HT1080 (cell line): ENCODE data around the gene CAVIN4. TPM values are rescaled to one million over a fixed set of nuclear protein-coding genes. Genes with fewer than 3 reads are reported as not detected.
A peak's percentile ranks its signal among the peaks of the same experiment; 100 is the strongest.

Source experiments
- DNase-seq: peaks from one replicate; pipeline ENCODE4 v3.0.0-alpha.2; 2015; ENCODE audit warnings: low read depth
- polyA plus RNA-seq, 2 experiments: library from polyadenylated mRNA; depleted of rRNA; stranded (reverse); fragments of >200 nt; gene quantifications; 2 replicates each; pipeline ENCODE4 v1.2.3, GENCODE V29; 2015
- total RNA-seq: library from RNA; depleted of rRNA; stranded (reverse); fragments of >200 nt; shearing (Covaris generic); gene quantifications from 2 replicates; pipeline ENCODE4 v1.2.3, GENCODE V29; 2014; rRNA removed

Gene CAVIN4
- 0.45 and 0.80 TPM in 2 replicates for total RNA-seq
- polyA plus RNA-seq (2015; cell fraction: cytosol; rRNA removed): 0.53 and 0.80 TPM in 2 replicates
- 1.6 and 1.9 TPM in 2 replicates for polyA plus RNA-seq (2015; cell fraction: nucleus; rRNA removed)

- no peak for DNase-seq
These were observed at the start of gene CAVIN4 for GRCh38 chr9:100577776-100578448. CAVIN4 (plus strand) TSS chr9:100578079; CDS start chr9:100578144, 65 bp downstream.

DNA sequence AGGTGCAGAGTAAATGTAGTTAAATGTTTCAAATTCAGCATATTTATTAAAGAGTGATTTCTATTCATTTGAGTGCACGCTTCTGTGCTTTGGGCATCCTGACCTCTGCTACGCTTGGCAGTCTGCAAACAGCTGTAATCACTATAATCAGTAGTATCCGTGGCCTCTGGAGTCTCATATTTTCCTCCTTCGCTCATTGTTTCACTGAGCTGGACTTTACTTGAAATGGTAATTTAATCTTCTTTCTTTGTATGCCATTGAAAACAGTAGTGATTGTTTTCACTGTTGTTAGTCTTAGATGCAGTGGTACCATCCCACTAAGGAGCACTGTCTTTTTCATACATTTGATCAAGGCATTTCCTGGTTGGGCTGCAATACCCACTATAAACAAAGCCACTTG lies 43.5 kb upstream of the CAVIN4 start:
- DNase-seq: no peak

GRCh38 chr9:100540327-100540726 lies 37.6 kb upstream of the CAVIN4 start:
- DNase-seq: no peak

- no peak for DNase-seq
These were observed 28.8 kb upstream of the CAVIN4 start for GRCh38 chr9:100549048-100549447.

DNA sequence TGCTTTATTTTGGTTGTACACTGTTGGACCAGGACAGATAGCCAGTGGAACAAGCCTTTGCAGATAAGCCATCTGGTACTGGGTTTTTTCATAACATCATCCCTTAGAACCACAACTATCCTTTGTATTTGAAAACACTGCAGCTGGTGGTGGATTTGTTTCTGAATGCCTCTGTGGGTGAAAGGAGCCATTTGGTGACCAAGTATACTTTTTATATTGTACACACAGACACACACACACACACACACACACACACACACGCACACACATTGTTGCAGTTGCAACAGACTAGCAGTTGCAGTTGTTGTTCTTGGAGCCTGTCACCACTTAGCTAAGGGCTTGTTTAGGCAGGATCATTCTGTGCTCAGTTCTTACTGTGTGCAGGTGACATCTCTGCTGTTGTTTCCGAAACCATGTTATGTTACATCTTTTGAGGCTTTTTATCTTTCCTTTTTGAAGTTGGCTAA lies 22.9 kb upstream of the CAVIN4 start:
- no peak for DNase-seq

- DNase-seq: no peak
These were observed 22.4 kb upstream of the CAVIN4 start for GRCh38 chr9:100555471-100555870.

DNA sequence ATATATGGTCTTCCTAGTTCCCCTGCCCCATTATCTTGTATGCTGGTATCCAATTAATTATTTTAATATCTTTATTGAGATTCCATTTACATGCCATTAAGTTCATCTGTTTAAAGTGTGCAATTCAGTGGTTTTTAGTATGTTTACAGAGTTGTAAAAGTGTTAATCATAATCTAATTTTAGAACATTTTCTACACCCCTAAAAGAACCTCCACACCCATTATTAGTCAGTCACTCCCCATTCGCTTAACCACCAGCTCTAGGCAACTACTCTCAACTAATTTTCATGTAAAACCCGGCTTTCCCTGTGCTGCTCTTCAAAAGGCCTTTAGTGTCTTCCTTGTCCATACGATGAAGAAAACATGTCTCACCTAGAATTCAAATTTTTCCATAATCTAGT lies 20.8 kb upstream of the CAVIN4 start:
- no peak for DNase-seq

DNA sequence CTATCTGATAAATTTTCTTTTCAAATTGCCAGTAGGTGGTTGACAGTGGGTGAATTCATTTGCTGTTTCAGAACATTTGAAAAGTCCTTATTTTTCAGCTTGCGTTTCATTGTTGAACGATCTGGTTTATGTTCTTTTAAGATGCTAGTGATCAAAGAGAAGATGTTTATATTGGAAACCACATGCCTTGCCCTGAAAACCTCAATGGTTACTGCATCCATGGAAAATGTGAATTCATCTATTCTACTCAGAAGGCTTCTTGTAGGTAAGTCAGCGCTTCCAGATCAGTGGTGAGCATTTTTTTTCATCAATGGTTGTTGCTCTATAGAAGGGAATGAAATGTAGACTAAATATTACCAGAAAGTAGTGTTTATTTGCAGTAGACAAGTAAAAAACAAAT lies 16.6 kb upstream of the CAVIN4 start:
- no peak for DNase-seq

GRCh38 chr9:100567856-100568255 lies 10.0 kb upstream of the CAVIN4 start:
- DNase-seq: no peak

DNA sequence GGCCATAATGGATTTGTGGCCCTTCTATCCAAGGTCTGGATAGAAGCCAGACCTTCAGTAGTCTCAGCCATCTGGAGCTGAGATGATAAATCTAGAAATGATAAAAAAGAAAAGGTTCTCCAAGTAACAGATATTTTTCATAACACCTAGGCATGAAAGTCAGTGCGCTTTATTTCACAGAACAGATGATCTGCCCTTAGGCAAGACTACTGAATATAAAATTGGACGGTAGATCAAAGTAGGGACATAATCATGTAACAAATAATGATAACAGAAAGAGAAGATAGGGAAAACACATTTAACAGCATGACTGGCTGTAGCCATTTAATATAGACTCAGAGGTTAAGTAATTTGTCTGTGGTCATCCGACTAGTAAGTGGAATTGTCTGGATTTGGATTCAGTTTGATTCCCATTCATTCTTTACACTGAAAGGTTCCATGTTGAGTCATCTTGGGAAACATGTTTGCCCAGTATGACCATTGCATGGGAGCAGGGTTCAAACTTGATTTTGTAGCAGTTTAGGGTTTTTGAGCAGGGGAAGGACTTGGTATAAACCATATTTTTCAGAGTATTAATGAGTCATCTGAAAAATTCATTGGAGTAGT lies 4.1 kb upstream of the CAVIN4 start:
- no peak for DNase-seq

DNA sequence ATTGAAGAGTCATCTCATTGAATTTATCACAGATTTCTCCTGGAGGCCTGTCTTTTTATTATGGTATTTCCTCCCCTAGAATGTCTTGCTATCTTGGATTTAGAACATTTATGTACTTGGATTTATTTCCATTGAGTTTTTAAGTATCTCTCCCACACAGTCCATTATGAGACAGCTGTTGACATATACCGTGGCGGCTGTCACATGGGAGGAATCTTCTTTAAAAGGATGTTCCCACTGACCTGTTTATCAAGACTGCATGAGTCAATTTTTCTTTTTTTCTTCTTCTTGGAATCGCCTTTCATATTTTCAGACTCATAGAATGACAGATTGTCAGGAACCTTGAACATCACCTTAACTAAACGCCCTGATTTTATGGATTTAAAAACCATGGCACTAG lies 2.9 kb upstream of the CAVIN4 start:
- DNase-seq: no peak

DNA sequence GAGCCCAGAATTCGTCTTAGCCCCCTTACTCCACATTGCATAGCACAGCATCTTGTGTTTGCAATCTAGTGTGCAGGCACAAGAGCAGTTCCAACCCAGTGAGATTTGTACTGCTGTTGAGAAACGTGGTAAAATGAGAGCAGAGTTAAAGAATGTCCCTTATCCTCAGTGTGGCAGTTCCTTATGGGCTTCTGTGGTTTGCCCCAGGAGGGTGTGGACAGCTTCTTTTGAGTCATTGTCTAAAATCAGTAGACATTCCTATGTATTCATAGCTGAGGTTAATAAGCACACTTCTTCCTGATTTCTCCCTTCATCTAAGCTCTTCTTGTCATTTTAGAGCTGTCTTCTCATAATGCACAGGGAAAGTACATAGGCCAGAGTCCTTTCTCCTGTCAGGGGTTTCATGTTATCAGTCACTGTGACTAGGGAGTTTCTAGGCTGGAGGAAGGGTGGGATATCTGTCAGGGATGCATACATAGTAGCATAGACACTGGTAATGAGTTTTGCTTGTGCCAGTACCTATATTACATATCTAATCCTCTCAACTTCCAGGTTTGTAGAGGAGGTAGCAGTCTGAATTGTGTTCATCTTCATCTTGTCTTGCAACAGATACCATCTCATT lies 2.0 kb upstream of the CAVIN4 start:
- DNase-seq: peak; percentile 73

DNA sequence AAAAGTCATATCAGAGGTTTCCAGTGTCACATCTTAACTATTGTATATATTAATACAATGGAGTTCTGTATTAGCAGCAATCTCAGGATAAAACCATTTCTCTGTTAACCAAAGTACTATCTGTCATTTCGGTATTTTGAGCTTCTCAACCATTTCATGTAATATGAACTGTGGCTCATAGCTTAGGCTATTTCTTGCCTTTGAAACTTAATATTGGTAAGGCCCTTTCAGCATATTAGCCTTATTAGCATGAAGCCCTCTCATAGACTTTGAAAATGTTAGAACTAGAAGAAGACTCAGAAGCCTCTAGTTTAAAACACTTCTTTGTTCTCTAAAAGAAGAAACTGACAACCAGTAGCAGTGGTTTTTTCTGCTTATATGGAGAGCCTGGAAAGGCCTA lies 731 bp downstream of the CAVIN4 start:
- no peak for DNase-seq

- DNase-seq: no peak
These were observed 1.8 kb downstream of the CAVIN4 start for GRCh38 chr9:100579665-100580064.

- no peak for DNase-seq
These were observed 2.4 kb downstream of the CAVIN4 start for GRCh38 chr9:100580257-100580656.

DNA sequence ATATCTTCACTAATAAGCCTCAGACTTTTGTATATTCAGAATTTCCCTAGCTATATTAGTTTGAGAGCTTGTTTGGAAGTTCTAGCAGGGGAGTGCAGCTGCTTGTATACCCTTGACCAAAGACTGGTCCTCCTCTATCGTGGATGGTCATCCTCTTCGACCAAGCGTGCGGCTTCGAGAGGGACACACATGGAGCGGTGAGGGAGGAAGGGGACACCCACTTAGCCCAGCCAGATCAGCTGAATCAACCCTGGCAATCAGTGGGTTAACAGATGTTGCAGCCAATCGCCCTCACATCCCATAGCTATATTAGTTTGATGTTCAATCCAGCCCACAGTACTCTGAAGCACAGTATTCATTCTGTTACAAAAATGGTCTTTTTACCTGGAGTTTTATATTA lies 3.2 kb downstream of the CAVIN4 start:
- DNase-seq: no peak

DNA sequence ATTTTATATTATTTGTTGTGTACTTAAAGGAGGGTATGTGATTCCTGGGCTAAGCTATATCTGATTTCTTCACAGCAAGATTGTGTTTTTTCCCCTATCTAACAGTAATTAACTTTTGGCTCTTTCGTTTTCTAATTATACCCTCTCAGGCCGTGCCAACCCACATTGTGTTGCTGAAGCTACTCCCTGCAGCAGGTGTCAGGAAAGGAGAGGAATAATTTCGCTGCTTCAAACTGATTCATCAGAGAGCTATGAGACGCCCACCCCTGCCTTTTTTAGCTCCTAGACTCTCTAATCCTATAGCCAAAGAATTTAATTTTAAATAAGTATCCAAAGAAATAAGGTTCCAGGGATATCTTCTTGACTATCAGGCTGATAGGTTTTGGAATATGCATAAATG lies 3.8 kb downstream of the CAVIN4 start:
- DNase-seq: no peak

GRCh38 chr9:100583014-100583802 lies 5.3 kb downstream of the CAVIN4 start:
- no peak for DNase-seq

- DNase-seq: no peak
These were observed 7.1 kb downstream of the CAVIN4 start for GRCh38 chr9:100584951-100585350.

DNA sequence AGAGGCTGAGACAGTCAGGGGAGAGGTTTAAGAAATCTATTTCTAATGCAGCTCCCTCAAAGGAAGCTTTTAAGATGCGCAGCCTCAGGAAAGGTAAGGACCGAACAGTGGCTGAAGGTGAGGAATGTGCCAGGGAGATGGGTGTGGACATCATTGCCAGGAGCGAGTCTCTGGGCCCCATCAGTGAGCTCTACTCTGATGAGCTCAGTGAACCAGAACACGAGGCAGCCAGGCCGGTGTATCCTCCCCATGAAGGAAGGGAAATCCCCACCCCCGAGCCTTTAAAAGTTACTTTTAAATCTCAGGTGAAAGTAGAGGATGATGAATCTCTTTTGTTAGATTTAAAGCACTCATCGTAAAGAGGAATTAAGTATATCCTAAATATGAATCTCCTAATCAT lies 8.2 kb downstream of the CAVIN4 start:
- no peak for DNase-seq

GRCh38 chr9:100587375-100587774 lies 9.5 kb downstream of the CAVIN4 start:
- peak; percentile 76 for DNase-seq

- no peak for DNase-seq
These were observed 11.7 kb downstream of the CAVIN4 start for GRCh38 chr9:100589582-100589981.
